Measurements from ENCODE around the gene SEPTIN8. TPM values are rescaled to one million over a fixed set of nuclear protein-coding genes. Genes with fewer than 3 reads are reported as not detected.

Gene SEPTIN8
- total and polyA plus RNA-seq, 2 donors (not counting 3 experiments of a cell fraction or from before 2014, with no cell fraction given) = 56.6 to 82.1 TPM

- CTCF ChIA-PET = interaction anchor here (1.2 to 5.5 kb wide), 4 partner anchors 9 to 72 kb away, joined by 3 to 48 read pairs (median 5); no protein-coding TSS in a partner anchor
- H3K27ac ChIP-seq (ENCODE audit: insufficient read depth, low read depth, low read length) = no peak overlapping the region
- intact Hi-C loops (cut with micrococcal nuclease) (loop anchor here (5.0 kb wide), 1 partner anchor 134 kb away; no protein-coding TSS in a partner anchor), dilution Hi-C loops (cut with MboI; ENCODE audit: extremely low pct_ligation_motif_present, low sequenced_read_pairs) (no loop called here)
- POLR2A ChIA-PET = no interaction called here
- no peaks in the 10 kb centered on the region for H3K9me3 ChIP-seq (replicated peaks; ENCODE audit: control insufficient read depth, insufficient read depth, low read length)
- TF ChIP-seq EZH2 (IDR thresholded peaks at IDR 0.05; ENCODE audit: borderline replicate concordance, low read depth, low read length, severe bottlenecking) = no peak
- no peak for TF ChIP-seq GATA2 (IDR thresholded peaks at IDR 0.05; ENCODE audit: insufficient read depth, insufficient read length, low read depth, low read length)
- TF ChIP-seq POLR2A (IDR thresholded peaks at IDR 0.05; ENCODE audit: low read depth, low read length) = no peak
- TF ChIP-seq FOS (IDR thresholded peaks at IDR 0.05; ENCODE audit: borderline replicate concordance, insufficient read depth, low read length) = no peak
- TF ChIP-seq CTCF (IDR thresholded peaks at IDR 0.05; ENCODE audit: extremely low read depth in 1 of 2, insufficient read depth in 1 of 2, low read depth in 1 of 2, low read length in 2 of 2) = no peak
- TF ChIP-seq POLR2AphosphoS5 (IDR thresholded peaks at IDR 0.05; ENCODE audit: insufficient read depth, low read depth, low read length) = no peak
- no peak for TF ChIP-seq MYC (IDR thresholded peaks at IDR 0.05; ENCODE audit: low read depth, low read length)
- no peak for TF ChIP-seq MAX (IDR thresholded peaks at IDR 0.05; ENCODE audit: insufficient read depth, insufficient read length)
- TF ChIP-seq JUN (IDR thresholded peaks at IDR 0.05; ENCODE audit: borderline replicate concordance, insufficient read depth, insufficient read length, low read depth) = no peak
- no TSS peak for BruUV-seq (replicated peaks)
- peaks cover 0 to 2% of the 10 kb centered on the region in 2 experiments for H3K27me3 ChIP-seq (ENCODE audit: control insufficient read depth in 2 of 2, insufficient read depth in 2 of 2, low read length in 2 of 2)
- FAIRE-seq (no peak), DNase-seq (ENCODE audit: low read depth, low spot score) (no peak)
- H3K9me1 ChIP-seq (replicated peaks; ENCODE audit: control insufficient read depth, extremely low read depth, insufficient read depth, low read length) = no peaks in the 10 kb centered on the region
- H4K20me1 ChIP-seq (replicated peaks; ENCODE audit: control insufficient read depth, extremely low read depth, insufficient read depth, low read length) = no peaks in the 10 kb centered on the region
- no peaks in the 10 kb centered on the region for H3K79me2 ChIP-seq (ENCODE audit: control insufficient read depth, insufficient read depth, low read length)
- H3K4me2 ChIP-seq (ENCODE audit: insufficient read depth, low read length) = no peak overlapping the region
- no peaks in the 10 kb centered on the region for H3K36me3 ChIP-seq (ENCODE audit: control insufficient read depth in 2 of 2, extremely low read depth in 1 of 2, insufficient read depth in 2 of 2, low read length in 2 of 2)
- no peak overlapping the region for H3K9ac ChIP-seq (replicated peaks; ENCODE audit: extremely low read depth, insufficient read depth, low read length)
- H3K4me3 ChIP-seq (replicated peaks in 1 of 3; ENCODE audit: insufficient read depth in 1 of 3, low read depth in 1 of 3, low read length in 3 of 3) = no peak overlapping the region
- no peak overlapping the region for H2AFZ ChIP-seq (ENCODE audit: low read depth, low read length)
- peaks cover 5% of the 10 kb centered on the region for H3K4me1 ChIP-seq (ENCODE audit: control insufficient read depth, extremely low read depth, insufficient read depth, low read length)
Observed at GRCh38 chr5:132748522-132749000, 28.5 kb downstream of the SEPTIN8 start.

All from endothelial cell of umbilical vein (primary cell).